ENCODE data around the gene GEN1. TPM values are rescaled to one million over a fixed set of nuclear protein-coding genes. Genes with fewer than 3 reads are reported as not detected.

GEN1 gene
- total RNA-seq, 1 experiment from 2014 or later = 23.7 TPM

GRCh38 chr2:17772532-17772931 is 18.6 kb downstream of the GEN1 start:
- DNase-seq (ENCODE audit: low spot score) (no peak), ATAC-seq (no peak)
- no peaks in the 10 kb centered on the region for H3K27me3 Mint-ChIP-seq (ENCODE audit: low read depth)
- H3K27ac Mint-ChIP-seq = no peak overlapping the region
- ChIA-PET POLR2A (no interaction called here), CTCF (no interaction called here)
- no peaks in the 10 kb centered on the region for H3K4me1 Mint-ChIP-seq
- H3K36me3 Mint-ChIP-seq = peaks cover 16% of the 10 kb centered on the region
- H3K4me3 Mint-ChIP-seq = no peak overlapping the region
- no peak for TF ChIP-seq ATF6 (CRISPR knock-in tag; IDR thresholded peaks at IDR 0.05)
- TF ChIP-seq NFATC4 (CRISPR knock-in tag; IDR thresholded peaks at IDR 0.05) = no peak
- TF ChIP-seq CREM (CRISPR knock-in tag; IDR thresholded peaks at IDR 0.05) = no peak
- TF ChIP-seq IRF2 (CRISPR knock-in tag; IDR thresholded peaks at IDR 0.05; ENCODE audit: borderline replicate concordance, low read depth) = no peak
- no peak for TF ChIP-seq ZNF263 (CRISPR knock-in tag; IDR thresholded peaks at IDR 0.05; ENCODE audit: low read depth)
- TF ChIP-seq ZSCAN18 (CRISPR knock-in tag; IDR thresholded peaks at IDR 0.05) = no peak
- TF ChIP-seq ZNF232 (CRISPR knock-in tag; IDR thresholded peaks at IDR 0.05) = no peak
- no peak for TF ChIP-seq NR1H2 (CRISPR knock-in tag; IDR thresholded peaks at IDR 0.05)
- no peak for TF ChIP-seq CREB1 (CRISPR knock-in tag; IDR thresholded peaks at IDR 0.05)
- TF ChIP-seq ZNF425 (CRISPR knock-in tag; conservative IDR thresholded peaks at IDR 0.05) = no peak
- TF ChIP-seq SP1 (CRISPR knock-in tag; conservative IDR thresholded peaks at IDR 0.05) = no peak
- H3K9me3 Mint-ChIP-seq = no peaks in the 10 kb centered on the region

GRCh38 chr2:17780546-17780945 is 26.6 kb downstream of the GEN1 start:
- H3K4me1 Mint-ChIP-seq = no peaks in the 10 kb centered on the region
- CTCF ChIA-PET = no interaction called here
- H3K27me3 Mint-ChIP-seq (ENCODE audit: low read depth) = no peaks in the 10 kb centered on the region
- TF ChIP-seq E2F1 (CRISPR knock-in tag; IDR thresholded peaks at IDR 0.05) = no peak
- no peak for TF ChIP-seq ERG (CRISPR knock-in tag; IDR thresholded peaks at IDR 0.05)
- no peak for TF ChIP-seq NFYB (CRISPR knock-in tag; conservative IDR thresholded peaks at IDR 0.05; ENCODE audit: low read depth)
- TF ChIP-seq ZNF671 (CRISPR knock-in tag; IDR thresholded peaks at IDR 0.05) = no peak
- TF ChIP-seq ATF2 (CRISPR knock-in tag; IDR thresholded peaks at IDR 0.05; ENCODE audit: borderline replicate concordance, low read depth) = no peak
- no peak for TF ChIP-seq ZNF396 (CRISPR knock-in tag; IDR thresholded peaks at IDR 0.05; ENCODE audit: borderline replicate concordance)
- no peak for TF ChIP-seq KAT7 (CRISPR knock-in tag; IDR thresholded peaks at IDR 0.05; ENCODE audit: borderline replicate concordance)
- TF ChIP-seq ZBTB43 (CRISPR knock-in tag; IDR thresholded peaks at IDR 0.05) = no peak
- H3K4me3 Mint-ChIP-seq = no peak overlapping the region
- peaks cover 12% of the 10 kb centered on the region for H3K9me3 Mint-ChIP-seq
- ATAC-seq (no peak), DNase-seq (ENCODE audit: low spot score) (no peak)
- POLR2A ChIA-PET = no interaction called here
- peaks cover 45% of the 10 kb centered on the region for H3K36me3 Mint-ChIP-seq
- no peak overlapping the region; the same call in 1 of the 2 replicates for H3K27ac Mint-ChIP-seq

All from WTC11 (cell line).